GM19438 (cell line): ENCODE data around the gene RGS19.

Source experiments
- ATAC-seq: cut with Tn5 transposase; IDR thresholded peaks from one replicate; pipeline ENCODE4 v1.9.1; 2021; ENCODE audit warnings: low read depth; ENCODE audit not compliant: unreplicated experiment

RGS19 gene

DNA sequence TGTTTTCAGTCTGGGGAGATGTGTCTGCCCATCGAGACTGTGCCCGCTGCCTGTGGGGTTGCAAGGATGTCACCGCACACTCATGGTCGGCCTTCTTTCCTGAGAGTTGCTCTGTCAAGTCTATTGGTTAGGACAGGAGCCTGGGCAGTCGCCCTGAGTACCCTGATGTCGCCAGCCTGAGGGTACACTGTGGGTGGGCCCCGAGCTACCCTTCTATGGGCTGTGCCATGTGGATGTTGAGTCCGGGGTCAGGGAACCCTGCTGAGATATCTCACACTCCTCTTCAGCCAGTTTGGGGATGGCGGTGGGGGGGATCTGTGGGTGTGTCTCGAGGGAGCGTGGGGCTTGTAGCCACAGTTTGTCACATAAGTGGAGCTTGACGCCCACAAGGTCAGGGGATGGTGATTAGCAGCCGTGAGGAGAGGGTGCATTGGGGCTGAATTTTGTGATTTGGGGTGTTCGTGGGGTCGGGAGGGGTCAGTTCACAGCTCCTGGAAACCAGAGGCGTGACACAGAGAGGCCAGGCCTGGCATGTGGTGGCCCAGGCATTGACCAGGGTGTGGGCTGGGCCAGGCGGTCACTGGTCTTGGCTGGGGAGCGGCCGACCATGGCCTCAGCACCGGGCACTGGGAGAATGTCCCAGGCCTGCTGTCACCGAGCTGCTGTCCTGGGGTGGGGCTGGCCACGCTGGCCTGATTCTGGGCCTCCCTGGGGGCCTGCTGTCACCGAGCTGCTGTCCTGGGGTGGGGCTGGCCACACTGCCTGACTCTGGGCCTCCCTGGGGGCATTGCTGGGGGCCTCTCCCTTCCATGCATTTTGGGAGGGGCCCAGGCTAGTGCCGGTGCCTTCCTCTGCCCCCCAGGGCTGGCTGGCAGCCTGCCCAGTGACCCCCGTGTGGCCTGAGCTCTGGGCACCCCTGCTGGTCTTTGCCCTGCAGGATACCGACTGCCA, 29.7 kb upstream of the RGS19 start:
- ATAC-seq, result no peak

GRCh38 chr20:64107736-64108457, 28.6 kb upstream of the RGS19 start:
- no peak for ATAC-seq

GRCh38 chr20:64106981-64107735, 27.8 kb upstream of the RGS19 start, which contains the start of gene NPBWR2:
Gene NPBWR2 (minus strand): TSS chr20:64107565. CDS start chr20:64106831, 734 bp downstream.
- ATAC-seq, result no peak

DNA sequence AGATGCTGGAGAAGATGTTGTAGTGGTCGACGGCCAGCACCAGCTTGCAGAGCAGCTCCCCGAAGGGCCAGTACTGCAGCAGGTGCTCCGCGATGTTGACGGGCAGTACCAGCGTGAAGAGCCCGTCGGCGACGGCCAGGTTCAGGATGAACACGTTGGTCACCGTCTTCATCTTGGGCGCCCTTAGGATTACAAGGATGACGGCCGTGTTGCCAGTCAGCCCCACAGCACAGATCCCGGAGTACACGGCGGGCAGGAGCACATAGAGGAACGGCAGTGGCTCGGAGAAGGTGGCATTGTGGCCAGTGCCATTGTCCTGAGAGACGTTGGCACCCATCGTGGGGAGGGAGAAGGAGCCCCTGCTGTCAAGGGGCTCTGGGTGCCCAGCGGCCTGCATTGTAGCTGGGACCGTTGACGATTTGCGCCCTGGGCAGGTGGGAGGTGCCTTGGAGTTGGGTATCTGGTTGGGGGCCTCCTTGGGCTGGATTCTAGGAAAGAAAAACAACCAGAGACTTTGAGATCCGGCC, 27.2 kb upstream of the RGS19 start:
- ATAC-seq, result no peak

DNA sequence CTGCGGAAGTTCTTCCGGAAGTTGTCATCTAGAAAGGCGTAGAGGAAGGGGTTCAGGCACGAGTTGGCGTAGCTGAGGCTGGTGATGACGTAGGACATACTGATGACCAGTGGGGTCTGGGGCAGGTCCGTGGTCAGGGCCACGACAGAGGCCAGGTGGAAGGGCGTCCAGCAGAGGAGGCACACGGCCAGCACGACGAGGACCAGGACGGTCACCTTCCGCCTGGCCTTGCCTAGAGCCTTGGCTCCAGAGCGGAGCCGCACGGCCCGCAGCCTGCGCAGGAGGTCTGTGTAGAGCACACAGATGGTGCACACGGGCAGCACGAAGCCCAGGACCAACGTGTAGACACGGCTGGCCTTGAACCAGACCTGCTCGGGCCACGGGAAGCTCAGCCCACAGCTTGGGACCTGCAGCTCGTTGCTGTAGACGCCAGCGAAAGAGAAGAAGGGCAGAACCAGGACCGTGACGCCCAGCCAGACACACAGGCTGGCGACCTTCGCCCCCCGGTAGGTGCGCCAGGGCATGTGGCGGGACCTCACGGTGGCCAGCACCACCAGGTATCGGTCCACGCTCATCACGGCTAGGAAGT, 26.6 kb upstream of the RGS19 start:
- ATAC-seq, result no peak

DNA sequence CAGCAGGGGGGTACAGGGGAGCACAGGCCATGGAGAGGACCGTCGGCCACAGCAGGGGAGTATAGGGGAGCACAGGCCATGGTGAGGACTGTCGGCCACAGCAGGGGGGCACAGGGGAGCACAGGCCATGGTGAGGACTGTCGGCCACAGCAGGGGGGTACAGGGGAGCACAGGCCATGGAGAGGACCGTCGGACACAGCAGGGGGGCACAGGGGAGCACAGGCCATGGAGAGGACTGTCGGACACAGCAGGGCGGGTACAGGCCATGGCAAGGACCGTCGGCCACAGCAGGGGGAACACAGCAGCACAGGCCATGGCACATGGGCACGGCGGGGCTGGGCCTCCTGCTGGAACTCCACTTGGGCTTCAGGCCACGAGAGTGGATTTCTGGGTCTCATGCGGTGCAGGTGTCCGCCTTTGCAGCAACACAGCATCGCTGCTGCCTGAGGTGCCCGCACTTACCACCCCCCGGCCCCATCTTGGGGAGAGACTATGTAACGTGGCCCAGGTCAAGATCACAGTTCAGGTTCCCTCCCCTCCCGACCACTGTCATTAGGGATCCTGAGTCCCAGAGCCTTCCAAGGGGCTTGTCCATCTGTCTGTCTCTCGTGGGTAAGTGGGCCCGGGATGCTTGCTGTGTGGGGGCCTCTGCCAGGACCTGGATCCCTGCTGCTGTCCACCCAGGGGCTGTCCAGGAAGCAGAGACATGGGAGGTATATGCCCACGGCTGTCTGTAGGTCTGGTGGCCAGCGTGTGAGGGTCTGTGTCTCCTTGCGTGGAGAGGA, 25.5 kb upstream of the RGS19 start:
- no peak for ATAC-seq

DNA sequence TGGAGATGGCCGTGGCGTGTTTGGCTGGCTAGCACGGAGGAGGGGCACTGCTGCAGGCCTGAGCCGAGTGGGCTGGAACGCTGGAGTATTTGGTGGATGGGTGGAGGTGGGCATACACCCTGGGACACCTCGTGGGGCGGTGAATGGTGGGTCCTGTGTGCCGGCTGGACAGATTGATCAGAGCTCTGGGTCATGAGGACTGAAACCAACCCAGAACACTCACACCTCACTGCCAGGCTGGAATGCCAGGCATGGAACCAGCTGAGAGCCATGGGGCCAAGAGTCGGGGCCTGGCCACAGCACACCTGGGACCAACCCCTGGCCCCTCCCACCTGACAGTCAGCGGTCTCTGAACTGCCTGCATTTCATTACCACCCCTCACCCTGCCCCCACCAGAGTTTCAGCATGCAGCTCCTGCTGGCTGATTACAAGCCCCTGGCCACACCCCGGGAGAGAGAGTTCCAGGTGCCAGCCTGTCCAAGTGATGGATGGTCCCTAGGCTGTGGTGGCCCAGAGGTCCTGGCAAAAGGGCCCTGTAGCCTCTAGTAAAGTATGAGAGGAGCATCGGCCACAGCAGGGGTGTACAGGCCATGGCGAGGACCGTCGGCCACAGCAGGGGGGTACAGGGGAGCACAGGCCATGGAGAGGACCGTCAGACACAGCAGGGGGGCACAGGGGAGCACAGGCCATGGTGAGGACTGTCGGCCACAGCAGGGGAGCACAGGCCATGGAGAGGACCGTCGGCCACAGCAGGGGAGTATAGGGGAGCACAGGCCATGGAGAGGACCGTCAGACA, 24.8 kb upstream of the RGS19 start:
- ATAC-seq, result no peak

DNA sequence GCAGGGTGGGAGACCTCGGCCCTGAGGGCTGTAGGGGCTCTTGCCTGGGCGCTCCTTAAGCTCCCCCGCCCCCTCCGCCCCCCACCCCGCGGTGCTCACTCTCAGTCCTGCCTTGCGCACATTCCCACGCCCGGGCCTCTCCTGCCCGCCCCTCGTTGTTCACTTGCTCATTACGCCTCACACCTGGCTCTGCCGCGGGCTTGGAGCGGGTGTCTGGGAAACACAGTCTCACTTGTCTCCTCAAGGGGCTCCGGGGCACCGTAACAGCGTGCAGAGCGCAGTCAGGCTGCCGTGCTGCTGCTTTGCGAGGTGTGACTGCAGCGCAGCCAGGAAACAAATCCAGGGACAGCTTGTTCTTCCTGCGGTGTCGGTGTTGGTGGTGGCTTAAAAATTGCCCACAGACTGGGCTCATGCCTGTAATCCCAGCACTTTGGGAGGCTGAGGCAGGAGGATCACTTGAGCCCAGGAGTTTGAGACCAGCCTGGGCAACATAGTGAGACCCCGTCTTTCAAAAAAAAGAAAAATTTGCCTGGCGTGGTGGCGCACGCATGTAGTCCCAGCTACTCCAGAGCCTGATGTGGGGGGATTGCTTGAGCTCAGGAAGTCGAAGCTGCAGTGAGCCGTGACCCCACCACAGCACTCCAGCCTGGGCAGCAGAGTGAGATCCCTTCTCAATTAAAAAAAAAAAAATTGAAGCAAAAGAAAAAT, 23.5 kb upstream of the RGS19 start:
- ATAC-seq, result no peak

DNA sequence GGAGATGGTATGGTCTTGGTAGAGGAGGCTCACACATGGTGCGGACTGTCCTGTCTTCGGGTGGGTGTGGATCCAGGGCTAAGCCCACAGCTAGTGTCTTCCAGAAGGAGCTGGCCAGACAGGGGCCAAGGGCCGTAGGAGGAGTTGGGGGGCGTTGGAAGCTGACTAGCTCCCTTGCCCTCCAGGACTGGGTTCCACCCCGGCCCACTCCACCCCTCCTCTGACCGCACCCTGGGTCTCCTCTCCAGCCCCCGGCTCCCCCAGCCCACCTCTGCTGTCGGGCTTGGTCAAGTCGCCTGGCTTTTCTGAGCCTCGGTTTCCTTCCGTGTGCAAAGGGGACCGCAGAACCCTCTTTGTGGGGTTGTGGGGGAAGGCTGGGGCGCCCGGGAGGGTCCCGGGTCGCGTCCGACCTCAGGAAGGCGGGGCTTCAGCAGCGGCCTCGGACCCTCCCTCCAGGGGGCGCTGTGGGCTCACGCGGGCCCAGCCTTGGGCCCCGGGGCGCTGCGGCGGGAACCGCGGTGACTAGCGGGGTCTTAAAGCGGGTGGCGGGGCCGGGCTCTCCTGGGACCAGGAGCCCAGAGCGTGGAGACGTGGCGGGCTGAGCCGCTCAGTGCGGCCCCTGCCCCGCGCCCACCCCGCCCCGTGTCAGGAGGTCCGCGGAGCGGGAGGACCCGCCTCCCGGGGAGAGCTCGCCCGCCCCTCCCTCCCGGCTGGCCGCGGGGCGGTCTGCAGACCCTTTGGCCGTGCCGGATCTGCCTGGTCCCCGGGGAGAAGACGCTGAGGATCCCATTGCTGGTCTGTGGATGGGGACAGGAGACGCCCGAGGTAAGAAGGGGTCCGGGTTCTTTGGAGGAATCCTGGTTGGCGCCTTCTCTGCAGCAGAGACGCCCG, 22.7 kb upstream of the RGS19 start:
- ATAC-seq, result no peak

DNA sequence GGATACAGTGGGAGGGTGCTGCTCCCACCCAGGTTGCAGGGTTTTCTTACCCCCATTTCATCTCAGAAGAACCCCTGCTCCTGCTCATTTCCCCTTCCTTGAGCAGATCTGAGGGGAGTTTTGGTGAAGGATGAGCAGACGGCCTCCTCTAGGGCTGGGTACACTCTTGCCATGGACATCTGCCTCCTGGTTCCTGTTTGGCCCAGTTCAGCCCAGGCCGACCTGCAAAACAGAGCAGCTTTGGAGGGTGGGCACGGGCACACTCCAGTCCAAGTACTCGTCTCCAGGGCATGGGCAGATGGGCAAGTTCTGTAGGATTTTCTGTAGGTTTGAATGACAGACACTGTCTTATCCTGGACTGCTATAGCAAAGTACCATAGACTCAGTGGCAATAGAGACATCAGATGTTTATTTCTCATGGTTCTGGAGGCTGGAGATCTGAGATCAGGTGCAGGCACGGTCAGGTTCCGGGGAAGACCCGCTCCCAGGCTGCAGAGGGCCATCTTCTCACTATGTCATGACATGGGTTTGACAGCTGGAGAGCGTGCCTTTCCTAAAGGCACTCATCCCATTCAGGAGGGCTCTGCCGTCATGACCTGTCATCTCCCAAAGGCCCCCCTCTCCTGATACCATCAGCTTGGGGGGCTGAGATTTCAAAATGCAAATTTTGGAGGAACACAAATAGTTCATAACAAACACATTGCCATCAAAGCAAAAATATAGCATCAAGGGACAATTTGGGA, 21.8 kb upstream of the RGS19 start:
- ATAC-seq, result no peak

DNA sequence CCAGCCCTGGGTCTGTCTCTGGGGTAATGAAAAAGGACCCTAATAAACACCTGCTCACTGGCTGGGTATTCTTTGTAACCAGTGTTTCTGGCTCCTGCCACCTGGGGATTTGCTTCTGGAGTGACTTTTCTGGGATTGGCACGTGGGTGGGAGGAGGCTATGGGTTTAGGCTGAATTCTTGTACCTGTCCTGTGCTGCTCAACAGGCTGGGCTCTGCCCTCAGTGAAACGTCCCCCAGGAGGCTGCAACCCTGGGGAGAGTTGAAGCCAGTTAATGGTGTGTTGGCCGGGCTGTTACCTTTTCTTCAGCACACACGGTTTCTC, 21.2 kb upstream of the RGS19 start:
- no peak for ATAC-seq

GRCh38 chr20:64099880-64100565, 20.7 kb upstream of the RGS19 start:
- ATAC-seq, result no peak

GRCh38 chr20:64099086-64099786, 19.9 kb upstream of the RGS19 start:
- ATAC-seq, result no peak

GRCh38 chr20:64098471-64099013, 19.2 kb upstream of the RGS19 start:
- no peak for ATAC-seq

- ATAC-seq, result no peak
These were observed 17.2 kb upstream of the RGS19 start for GRCh38 chr20:64096535-64096934.
